SIG-M5 (cell line): ENCODE results near the gene RNF8.
"Not testable (repeated sequence)": the region's sequence is repeated elsewhere in the genome, so short reads cannot be mapped to it uniquely, and the experiment has no call there.

Experiments
- DNase-seq: peaks from one replicate; lab custom pipeline; 2025; lab: John Stamatoyannopoulos, UW

RNF8 gene

DNA sequence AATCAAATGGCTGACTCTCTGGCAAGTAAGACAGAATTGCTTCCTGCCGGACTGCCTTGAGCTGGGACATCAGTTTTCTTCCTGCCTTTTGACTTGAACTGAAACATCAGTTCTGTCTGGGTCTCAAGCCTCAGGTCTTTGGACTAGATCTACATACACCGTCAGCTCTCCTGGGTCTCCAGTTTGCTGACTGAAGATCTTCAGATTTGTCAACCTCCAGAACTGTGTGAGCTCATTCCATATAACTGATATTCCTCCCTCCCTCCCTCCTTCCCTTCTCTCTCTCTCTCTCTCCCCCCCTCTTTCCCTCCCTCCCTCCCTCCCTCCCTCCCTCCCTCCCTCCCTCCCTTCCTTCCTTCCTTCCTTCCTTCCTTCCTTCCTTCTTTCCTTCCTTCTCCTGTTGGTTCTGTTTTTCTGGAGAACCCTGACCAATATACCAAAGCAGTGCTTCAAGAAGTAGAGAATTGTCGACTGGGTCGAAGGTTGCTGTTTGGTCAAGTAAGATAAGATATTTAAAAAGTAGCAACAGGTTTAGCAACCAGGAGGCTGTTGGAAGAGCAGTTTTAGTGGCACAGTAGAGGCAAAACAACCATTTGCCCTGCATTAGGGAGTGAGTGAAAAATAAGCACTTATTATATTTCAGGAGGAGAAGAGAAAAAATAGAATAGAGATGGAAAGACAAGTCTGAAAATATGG lies 46.2 kb downstream of the RNF8 start:
- DNase-seq = no peak

DNA sequence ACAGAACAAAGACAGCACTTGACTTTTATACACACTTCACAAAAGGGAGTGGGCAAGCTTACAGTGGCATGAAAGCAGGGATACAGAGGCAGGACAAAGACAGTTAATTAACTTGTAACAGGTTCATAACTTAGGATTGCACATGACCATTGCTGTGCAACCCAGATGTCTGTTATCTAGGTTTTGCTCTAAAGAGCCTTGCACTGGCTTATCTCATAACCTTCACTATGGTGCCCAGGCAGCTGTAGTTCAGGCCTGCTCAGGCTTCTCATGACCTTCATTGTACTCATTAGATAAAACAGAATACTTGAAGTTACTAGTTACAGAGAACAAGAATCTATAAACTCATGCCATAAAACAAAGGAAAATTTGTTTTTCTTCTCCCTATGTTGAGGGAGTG lies 47.9 kb downstream of the RNF8 start:
- not testable (repeated sequence) for DNase-seq

DNA sequence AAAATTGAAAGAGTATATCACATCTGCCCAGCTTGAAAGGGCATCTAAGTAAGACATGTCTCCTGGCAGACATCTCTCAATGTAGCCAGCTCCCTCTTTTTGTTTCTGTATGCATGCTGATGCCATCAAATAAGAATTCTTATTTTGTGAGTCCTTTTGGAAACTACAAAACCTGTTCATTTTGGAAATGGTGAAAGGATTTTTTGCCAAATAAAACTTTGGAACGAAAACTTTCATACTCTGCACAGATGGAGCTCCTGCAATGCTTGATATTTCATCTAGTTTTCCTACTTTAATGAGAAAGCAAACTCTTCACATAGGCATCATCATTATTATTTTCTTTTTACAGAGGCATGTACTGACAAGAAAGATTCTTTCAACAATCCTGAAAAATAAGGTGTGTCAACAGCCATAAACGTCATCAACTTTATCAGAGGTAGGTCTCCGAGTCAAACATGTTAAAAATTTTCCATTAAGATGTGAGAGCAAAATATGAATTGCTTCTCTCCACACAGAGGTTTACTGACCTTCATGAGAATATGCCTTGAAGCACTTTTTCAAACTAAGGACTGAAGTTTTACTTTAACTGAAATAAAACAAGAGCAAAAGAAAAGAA lies 53.1 kb downstream of the RNF8 start:
- no peak for DNase-seq

DNA sequence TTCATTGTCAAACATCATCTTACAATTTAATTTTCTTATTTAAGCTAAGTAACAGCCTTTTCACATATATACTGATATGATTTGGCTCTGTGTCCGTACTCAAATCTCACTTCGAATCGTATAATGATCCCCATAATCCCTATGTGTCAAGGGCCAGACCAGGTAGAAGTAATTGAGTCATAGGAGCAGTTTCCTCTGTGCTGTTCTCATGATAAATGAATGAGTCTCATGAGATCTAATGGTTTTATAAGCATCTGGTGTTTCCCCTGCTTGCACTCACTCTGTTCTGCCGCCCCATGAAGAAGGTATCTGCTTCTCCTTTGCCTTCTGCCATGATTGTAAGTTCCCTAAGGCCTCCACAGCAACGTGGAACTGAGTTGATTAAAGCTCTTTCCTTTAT lies 54.2 kb downstream of the RNF8 start:
- no peak for DNase-seq

DNA sequence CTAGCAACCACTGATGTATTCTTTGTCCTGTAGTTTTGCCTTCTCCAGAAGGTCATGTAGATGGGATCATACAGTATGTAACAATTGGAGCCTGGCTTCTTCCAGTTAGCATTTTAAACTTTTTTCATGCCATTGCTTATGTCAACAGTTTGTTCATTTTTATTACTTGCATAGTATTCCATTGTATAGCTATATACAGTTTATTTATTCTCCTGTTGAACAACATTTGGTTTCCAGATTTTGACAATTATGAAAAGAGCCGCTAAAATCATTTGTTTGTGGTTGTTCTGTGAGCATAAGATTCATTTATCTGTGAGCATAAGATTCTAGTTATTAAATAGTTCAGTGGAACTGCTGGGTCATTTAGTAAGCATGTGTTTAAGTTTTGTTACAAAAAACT lies 55.7 kb downstream of the RNF8 start:
- DNase-seq = no peak

DNA sequence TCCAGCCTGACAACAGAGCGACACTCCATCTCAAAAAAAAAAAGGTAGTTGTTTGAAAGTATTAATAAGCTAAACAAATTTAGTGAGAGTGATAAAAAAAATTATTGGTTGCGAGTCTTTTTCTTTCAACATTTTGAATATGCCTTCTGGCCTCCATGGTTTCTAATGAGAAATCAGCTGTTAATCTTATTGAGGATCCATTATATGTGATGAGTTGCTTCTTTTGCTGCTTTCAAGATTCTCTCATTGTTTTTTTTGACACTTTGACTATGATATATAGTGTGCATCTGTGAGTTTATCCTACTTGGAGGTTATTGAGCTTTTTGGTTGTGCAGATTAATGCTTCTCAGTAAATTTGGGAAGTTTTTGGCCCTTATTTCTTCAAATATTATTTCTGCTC lies 63.6 kb downstream of the RNF8 start:
- no peak for DNase-seq

DNA sequence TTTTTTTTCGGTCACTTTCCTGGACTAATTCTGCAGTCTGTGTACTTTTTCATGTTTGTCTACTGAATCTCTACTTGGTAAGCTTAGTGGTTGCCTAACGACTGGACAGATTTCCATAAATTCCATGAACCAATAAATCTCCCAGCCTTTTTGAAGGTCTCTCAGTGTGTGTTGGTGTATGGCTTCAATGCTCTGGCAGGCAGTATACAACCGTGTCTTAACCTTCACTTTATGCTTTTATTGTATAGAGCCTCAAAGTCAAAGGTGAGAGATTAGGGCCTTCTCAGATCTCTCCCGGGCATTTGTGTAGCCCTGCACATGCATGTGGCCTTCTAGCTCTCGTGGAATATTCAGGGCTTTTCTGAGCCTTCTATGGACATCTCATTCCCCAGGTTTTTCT lies 64.9 kb downstream of the RNF8 start:
- no peak for DNase-seq

DNA sequence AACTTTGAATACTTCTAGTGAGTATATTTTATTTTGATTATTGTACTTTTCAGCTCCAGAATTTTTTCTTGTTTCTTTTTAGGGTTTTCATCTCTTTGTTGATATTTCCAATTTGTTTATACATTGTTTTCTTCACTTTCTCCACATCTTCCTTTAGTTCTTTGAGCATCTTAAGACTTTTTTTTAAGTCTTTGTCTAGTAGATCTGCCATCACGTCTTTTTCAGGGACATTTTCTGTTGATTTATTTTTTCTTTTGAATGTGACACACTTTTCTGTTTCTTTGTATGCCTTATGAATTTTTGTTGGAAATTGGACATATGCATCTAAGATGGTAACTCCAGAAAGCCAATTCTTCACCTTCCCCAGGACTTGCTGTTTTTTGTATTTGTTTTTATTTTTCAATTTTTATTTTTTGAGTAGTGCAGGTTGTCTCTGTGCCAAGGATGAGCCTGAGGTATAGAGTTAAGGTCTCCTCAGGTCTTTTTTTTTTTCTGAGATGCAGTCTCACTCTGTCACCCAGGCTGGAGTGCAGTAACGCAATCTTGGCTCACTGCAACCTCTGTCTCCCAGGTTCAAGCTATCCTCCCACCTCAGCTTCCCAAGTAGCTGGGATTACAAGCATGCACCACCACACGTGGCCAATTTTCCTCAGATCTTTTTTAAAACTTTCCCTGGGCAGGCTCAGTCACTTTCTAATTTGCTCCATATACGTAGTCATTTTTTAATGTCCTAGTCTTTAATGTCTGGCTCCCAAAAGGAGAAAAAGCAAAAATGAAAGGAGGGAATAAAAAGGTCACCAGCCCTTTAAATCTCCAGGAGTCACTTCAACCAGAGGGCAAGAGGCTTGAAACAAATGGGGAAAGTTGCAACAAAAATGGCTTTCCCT lies 72.5 kb downstream of the RNF8 start:
- no peak for DNase-seq

DNA sequence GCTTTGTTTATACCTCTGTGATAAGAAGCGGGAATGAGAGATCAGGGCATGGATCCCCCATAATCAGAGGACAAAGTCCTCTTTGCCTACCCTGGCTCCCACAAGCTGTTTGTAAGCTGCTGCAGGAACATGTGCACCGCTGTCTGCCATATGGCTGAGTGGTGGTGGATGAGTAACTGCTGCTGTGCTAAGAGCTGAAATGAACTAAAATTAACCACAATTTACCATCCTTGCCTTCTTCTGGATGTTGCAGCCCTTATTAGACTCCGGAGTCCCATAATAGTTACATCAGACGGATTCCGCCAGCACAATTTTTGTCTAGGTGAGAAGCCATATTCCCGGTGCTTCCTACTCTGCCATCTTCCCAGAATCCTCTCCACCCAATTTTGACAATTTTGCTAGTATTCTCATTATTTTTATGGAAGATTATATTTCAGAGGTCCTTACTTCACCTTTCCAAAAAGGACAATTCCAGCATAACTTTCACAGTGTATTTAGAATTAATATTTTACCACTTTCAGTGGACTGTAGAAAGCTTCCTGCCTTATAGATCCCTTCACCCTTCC lies 73.2 kb downstream of the RNF8 start:
- DNase-seq = no peak

DNA sequence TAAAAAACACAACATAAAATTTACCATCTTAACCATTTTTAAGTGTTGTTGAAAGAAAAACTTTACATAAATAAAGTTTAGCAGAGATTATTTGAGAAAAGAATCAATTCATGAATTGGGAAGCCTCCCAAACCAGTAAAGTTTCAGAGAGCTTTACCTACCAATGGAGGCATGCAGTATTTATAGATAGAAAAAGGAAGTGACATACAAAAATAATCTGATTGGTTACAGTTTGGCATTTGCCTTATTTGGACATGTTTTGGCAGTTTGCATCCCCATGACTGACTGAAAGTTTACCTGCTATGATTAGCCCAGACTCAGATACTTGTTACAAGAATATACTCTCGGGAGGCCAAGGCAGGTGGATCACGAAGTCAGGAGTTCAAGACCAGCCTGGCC lies 75.6 kb downstream of the RNF8 start:
- DNase-seq = no peak

DNA sequence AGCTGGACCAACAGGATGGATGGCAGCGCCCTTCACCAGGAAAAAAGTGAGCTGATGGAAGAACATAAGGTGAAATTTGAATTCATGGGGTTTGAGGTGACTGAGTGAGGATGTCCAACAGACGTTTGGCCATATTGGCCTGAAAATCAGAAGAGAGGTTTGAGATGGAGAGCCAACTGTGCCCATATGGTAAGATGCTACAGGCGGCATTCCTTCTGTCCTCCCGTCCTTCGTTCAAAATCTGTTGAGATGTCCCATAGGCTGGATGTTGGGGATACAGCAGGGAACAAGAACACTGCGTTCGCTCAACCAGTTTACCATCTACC lies 78.8 kb downstream of the RNF8 start:
- no peak for DNase-seq

DNA sequence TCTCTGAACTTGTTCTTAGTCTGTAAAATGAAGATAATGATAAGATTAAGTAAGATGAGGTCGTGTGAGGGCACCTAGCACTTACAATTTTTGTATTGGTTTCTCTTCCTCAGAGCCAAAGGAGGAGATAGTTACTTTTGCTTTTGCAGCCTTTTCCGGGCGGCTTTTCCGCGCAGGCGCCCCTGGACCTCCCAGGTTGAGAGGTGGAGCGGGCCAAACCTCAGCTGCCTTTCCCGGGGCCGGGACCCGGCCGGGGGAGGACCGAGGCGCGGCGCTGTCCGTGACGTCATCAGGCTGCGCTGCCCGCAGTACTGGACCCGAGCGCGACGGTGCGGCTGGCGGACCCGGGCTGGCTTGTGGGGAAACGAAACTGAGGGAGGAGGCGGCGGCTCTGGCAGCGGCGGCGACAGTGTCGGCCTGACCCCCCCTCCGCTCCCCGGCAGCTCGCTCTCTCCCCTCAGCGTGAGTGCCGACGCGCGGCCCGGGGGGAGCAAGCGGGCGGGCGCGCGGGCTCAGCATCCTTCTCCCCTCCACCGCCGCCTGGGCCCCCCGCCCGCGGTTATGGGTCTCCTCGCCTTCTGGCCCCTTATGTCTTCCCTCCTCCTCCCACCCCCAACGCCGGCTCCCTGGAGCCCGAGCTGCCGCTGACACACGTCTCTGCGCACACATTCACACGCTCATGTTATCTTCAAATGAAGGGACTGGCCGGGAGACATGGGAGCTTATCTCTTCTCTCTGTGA lies 79.3 kb downstream of the RNF8 start, which contains the start of gene CMTR1:
CMTR1 (plus strand) TSS at position 306 of the 741 bp plus-strand sequence. CDS start 2,409 bp downstream, outside the sequence.
- DNase-seq = peak; percentile 33

DNA sequence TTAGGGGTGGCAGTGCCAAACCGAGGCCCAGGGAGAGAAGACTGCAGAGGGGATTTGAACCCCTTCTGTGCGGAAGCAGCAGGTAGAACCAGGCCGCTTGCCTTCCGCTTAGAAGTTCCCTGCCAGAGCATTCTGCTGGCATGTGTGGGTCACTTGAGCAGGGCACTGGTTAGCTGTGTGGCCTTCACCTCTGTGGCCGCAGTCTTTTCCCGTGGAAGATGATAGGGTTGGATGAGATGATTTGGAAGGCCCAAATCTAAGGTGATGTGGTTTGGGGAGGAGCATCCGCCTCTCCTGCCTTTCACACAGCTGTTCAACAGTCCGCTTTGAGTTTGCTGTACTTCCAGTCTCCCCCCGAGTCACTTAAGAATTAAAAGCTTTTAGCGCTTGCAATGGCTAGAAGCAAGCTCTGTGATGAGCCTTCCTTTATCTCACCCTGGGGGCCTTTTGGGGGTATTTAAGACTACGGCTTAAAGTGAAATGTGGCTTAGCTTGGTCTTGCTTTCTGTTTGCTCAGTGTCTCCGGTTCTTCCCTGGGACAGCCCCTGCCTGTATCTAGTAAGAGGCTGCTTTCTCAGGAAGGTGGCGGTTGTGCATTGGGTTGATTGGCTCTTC lies 80.0 kb downstream of the RNF8 start:
- no peak for DNase-seq

DNA sequence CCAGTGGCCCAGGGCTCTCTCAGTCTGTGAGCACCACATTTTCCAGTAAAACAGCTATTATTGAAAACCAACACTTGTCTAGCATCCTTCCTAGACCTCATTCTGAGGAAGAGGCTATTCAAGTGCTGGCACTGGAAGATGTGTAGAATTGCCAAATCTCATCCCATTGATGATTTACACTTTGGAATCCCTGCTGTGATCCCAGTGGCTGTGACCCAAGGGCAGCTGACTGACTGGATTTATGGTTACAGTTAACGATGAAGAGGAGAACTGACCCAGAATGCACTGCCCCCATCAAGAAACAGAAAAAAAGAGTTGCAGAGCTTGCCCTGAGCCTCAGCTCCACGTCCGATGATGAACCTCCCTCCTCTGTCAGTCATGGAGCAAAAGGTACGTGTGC lies 81.6 kb downstream of the RNF8 start:
- DNase-seq = no peak

DNA sequence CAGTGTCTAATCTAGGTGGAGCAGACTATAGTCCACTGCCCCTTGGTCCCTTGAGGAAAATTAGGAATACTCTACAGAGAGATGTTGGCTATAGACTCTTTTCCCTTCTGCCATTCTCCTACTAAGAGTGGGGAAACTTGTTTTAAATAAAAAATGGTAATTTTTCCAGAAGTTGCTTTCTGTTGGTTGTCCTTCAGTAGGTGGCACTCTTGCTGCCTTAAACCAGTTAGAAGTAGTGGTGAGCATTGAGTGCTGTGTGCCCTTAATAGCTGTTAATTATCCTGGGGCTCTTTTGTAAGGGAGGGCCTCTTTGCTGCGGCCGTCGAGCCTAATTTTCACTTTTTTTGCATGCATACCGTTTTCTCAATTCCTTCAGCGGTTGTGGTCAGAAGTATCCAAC lies 82.0 kb downstream of the RNF8 start:
- DNase-seq = no peak

DNA sequence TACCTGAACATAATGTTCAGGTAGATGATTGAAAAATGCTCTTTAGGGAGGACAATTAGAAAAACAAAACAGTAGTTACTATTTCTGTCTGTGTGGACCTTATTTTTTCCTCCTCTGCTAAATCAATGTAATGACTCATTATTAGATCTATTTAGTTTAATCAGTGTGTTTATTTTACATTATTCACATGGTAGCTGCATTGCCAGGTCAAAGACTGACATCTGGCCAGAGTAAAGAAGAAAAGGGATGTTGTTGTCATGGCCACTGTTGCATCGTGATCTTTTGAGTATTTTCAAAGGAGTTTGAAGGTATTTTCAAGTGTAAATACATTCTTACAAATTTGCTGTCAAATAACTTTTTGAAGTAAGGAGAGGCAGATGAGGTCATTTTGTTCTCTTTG lies 85.1 kb downstream of the RNF8 start:
- DNase-seq = no peak

DNA sequence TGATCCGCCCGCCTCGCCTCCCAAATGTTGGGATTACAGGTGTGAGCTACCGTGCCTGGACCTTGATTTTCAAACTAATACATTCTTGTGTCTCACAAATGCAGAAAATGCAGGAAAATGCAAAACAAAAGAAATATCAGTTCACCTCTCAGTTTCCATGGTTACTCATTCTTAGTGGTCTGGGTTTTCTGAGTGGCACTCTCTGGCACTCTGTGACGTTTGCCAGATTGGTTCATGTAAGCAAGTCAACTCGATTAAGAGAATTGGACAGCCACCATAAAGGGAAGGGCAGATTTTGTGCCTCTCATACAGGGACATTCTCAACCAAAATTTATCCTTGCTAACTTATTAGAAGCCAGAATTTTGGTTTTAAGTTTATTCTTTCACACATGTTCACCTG lies 87.9 kb downstream of the RNF8 start:
- DNase-seq = no peak

DNA sequence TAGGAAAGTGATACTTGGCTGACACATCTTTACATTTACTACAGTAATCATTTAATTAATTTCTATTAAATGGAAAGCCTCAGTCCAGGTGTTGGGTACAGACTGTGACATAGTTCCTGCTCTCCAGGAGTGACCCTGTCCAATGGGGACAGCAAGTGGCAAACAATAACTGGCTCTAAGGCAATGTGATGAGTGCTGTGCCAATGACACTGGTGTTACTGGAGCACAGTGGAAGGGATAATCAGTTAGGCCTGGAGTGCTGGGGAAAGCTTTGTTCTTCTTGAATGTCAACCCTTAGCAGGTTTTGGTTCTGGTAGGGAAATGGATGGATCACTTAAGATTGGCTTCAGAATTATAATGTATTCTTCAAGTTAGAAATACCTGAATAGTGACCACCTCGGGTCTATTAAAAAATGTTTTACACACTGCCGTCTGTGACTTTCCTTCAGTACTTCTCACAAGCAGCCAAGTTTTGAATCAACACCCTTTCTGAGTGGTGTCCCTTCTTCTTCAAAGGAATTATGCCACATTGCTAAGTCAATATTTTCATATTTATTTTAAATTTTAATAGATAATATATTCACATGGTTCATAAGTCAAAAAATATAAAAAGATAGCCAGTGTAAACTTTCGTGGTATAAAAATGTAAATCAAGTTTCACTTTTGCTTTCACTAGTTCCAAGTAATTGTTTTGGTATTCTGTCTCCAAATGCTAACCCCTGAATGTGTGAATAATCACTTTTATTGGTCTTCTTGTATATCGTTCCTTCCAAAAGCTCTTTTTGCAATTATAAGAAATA lies 88.8 kb downstream of the RNF8 start:
- no peak for DNase-seq

DNA sequence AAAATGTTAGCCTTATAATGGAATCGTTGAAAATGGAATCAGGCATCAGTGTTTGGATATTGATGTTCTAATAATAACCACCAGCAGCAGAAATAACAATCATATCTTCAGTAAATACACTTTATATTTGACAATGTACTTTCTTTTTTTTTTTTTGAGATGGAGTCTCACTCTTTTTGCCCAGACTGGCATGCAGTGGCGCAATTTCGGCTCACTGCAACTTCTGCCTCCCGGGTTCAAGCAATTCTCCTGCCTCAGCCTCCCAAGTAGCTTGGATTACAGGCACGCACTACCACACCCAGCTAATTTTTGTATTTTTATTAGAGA lies 89.4 kb downstream of the RNF8 start:
- DNase-seq = not testable (repeated sequence)
